GM12878 (cell line): Measurements from ENCODE around the gene HYCC2. TPM values are rescaled to one million over a fixed set of nuclear protein-coding genes. Genes with fewer than 3 reads are reported as not detected.

ENCODE experiments used
- ATAC-seq: fragments of 200-7000 bp; cut with Tn5 transposase; 3 replicates; pipeline ENCODE4 v1.9.1; 2020; ENCODE audit warnings: mild to moderate bottlenecking, moderate library complexity
- BruUV-seq: library from RNA; stranded (reverse); fragments of 400-500 nt; replicated peaks from 2 replicates; lab custom pipeline; 2021; lab: Mats Ljungman, UMichigan
- CTCF ChIA-PET: fragments of 300-600 bp; sonication (Branson Sonifier 250); formaldehyde crosslinking; extraction: SDS; loops from one replicate; lab custom pipeline; 2021; ENCODE audit warnings: inconsistent platforms; lab: Yijun Ruan, JAX
- POLR2A ChIA-PET: fragments of 350-600 bp; formaldehyde crosslinking; extraction: SDS; loops from one replicate; lab custom pipeline; 2021; ENCODE audit warnings: inconsistent platforms; lab: Charles Lee
- RAD21 ChIA-PET: fragments of 300-600 bp; sonication (Branson Sonifier 250); formaldehyde crosslinking; loops from one replicate; lab custom pipeline; 2023; ENCODE audit warnings: antibody characterized with exemption; ENCODE audit not compliant: unreplicated experiment; lab: Charles Lee
- SMC1A ChIA-PET: fragments of 300-600 bp; sonication (Branson Sonifier 250); formaldehyde crosslinking; loops from one replicate; lab custom pipeline; 2023; ENCODE audit not compliant: unreplicated experiment, uncharacterized antibody; lab: Charles Lee
- DNase-seq: peaks from one replicate; pipeline ENCODE4 v3.0.0-alpha.2; 2011; ENCODE audit warnings: low read depth, low spot score
- FAIRE-seq: peaks from 3 replicates; lab custom pipeline; 2011; peaks lifted over from hg19 to GRCh38; lab: Jason Lieb, UNC
- H2AFZ ChIP-seq: 2 replicates; pipeline ENCODE4 v1.6.0; 2011; ENCODE audit warnings: low read depth, low read length, control low read depth; ENCODE audit not compliant: control insufficient read depth
- H3K27ac ChIP-seq: 2 replicates; pipeline ENCODE4 v1.5.1; 2011; ENCODE audit warnings: control low read depth; ENCODE audit not compliant: control insufficient read depth, insufficient read depth
- H3K27me3 ChIP-seq, 2 experiments: replicated peaks in 1 of 2; 2 replicates each; pipeline versions ENCODE4 v1.6.0 to v1.6.1; 2011; ENCODE audit warnings: low read length in 1 of 2; ENCODE audit not compliant: control insufficient read depth in 2 of 2, insufficient read depth in 2 of 2
- H3K36me3 ChIP-seq, 2 experiments: 2 replicates each; pipeline ENCODE4 v1.5.1; 2011; ENCODE audit warnings: low read length in 1 of 2; ENCODE audit not compliant: control insufficient read depth in 2 of 2, insufficient read depth in 2 of 2
- H3K4me1 ChIP-seq: 2 replicates; pipeline ENCODE4 v1.6.1; 2011; ENCODE audit warnings: mild to moderate bottlenecking, low read length, moderate library complexity, mixed read lengths; ENCODE audit not compliant: control insufficient read depth, insufficient read depth
- H3K4me2 ChIP-seq: 2 replicates; pipeline ENCODE4 v1.6.0; 2011; ENCODE audit warnings: control low read depth; ENCODE audit not compliant: control insufficient read depth, insufficient read depth
- H3K4me3 ChIP-seq: fragments of 200-600 bp; sonication (generic); 2 replicates; pipeline ENCODE4 v1.5.1; 2016
- H3K79me2 ChIP-seq: 2 replicates; pipeline ENCODE4 v1.6.0; 2011; ENCODE audit warnings: low read length; ENCODE audit not compliant: control insufficient read depth, insufficient read depth
- H3K9ac ChIP-seq: 2 replicates; pipeline ENCODE4 v1.8.0; 2011; ENCODE audit warnings: low read length, control low read depth, mixed read lengths; ENCODE audit not compliant: control insufficient read depth, insufficient read depth
- H3K9me3 ChIP-seq: replicated peaks from 3 replicates; pipeline ENCODE4 v1.5.1; 2011; ENCODE audit warnings: mild to moderate bottlenecking, low read length; ENCODE audit not compliant: control insufficient read depth, insufficient read depth
- H4K20me1 ChIP-seq: 2 replicates; pipeline ENCODE4 v1.6.0; 2011; ENCODE audit not compliant: control insufficient read depth, insufficient read depth
- CHD1 ChIP-seq: IDR thresholded peaks from 2 replicates; pipeline ENCODE4 v1.6.1; 2012; ENCODE audit warnings: low read depth, low read length, improper control_type of control experiment
- CUX1 ChIP-seq: IDR thresholded peaks from 2 replicates; pipeline ENCODE4 v1.6.1; 2012; ENCODE audit warnings: improper control_type of control experiment, low read depth, low read length; ENCODE audit not compliant: insufficient replicate concordance
- DPF2 ChIP-seq: fragments of 450-650 bp; IDR thresholded peaks from 2 replicates; pipeline ENCODE4 v1.6.1; 2017; ENCODE audit warnings: mild to moderate bottlenecking
- RCOR1 ChIP-seq: conservative IDR thresholded peaks from 2 replicates; pipeline ENCODE4 v1.6.1; 2012; ENCODE audit warnings: low read depth, low read length, improper control_type of control experiment
- SPI1 ChIP-seq: IDR thresholded peaks from 2 replicates; pipeline ENCODE4 v1.6.1; 2011; ENCODE audit warnings: low read depth, mild to moderate bottlenecking, low read length, moderate library complexity, borderline replicate concordance; ENCODE audit not compliant: insufficient read depth
- TARDBP ChIP-seq: IDR thresholded peaks from 2 replicates; pipeline ENCODE4 v1.6.1; 2016; ENCODE audit warnings: borderline replicate concordance
- YBX1 ChIP-seq: fragments of 450-650 bp; IDR thresholded peaks from 2 replicates; pipeline ENCODE4 v1.6.1; 2016; ENCODE audit warnings: antibody characterized with exemption
- ZBTB4 ChIP-seq: fragments of 450-650 bp; formaldehyde crosslinking; IDR thresholded peaks from 2 replicates; pipeline ENCODE4 v1.4.0; 2022; ENCODE audit warnings: mild to moderate bottlenecking, moderate library complexity
- ZNF592 ChIP-seq: fragments of 450-650 bp; IDR thresholded peaks from 2 replicates; pipeline ENCODE4 v1.6.1; 2017; ENCODE audit warnings: mild to moderate bottlenecking, moderate library complexity
- WGBS: methylation state at CpG from one replicate; pipeline ENCODE4 v1.1.6; 2016; ENCODE audit warnings: low lambda C conversion rate; ENCODE audit not compliant: insufficient replicate concordance, insufficient coverage; ENCODE audit errors: missing lambda C conversion rate; 5-methylcytosine and 5-hydroxymethylcytosine counted together
- in situ Hi-C: fragments of 300-500 bp; cut with MboI; formaldehyde crosslinking; loops from 9 replicates; pipeline ENCODE4 v1.14.3; 2018; ENCODE audit warnings: mixed read lengths
- intact Hi-C: fragments of 100-400 bp; cut with micrococcal nuclease; formaldehyde crosslinking; loops from one replicate; pipeline ENCODE4 v1.14.2; 2022; ENCODE audit not compliant: unreplicated experiment
- polyA plus RNA-seq, 11 experiments: library from polyadenylated mRNA; depleted of rRNA in 4 of 11; unstranded in 6 of 11; stranded (reverse) in 5 of 11; fragments of >200 nt; fragmentation: Nextera tagmentation in 4 of 11; fragmentation: Illumina TruSeq in 1 of 11; extraction: Ambion mirVana in 4 of 11; extraction: Trizol in 1 of 11; gene quantifications; 1 replicate in 1 of 11; 2 replicates in 10 of 11; pipeline versions ENCODE4 v1.2.1 to v1.2.3, GENCODE V29; 2011 to 2016; ENCODE audit warnings: inconsistent platforms in 2 of 11, missing spikeins in 2 of 11, low read depth in 1 of 11
- total RNA-seq, 4 experiments: library from RNA; depleted of rRNA in 3 of 4; stranded (reverse); fragments of >200 nt in 3 of 4; fragmentation: Illumina TruSeq in 1 of 4; extraction: Trizol in 1 of 4; gene quantifications; 2 replicates each; pipeline versions ENCODE4 v1.2.1 to v1.2.3, GENCODE V29; 2013 to 2021

Gene HYCC2
- total and polyA plus RNA-seq, 10 of the 15 experiments (the other 5 are each of a cell fraction or from before 2014, with no cell fraction given), result 3.4 to 17.4 (median 8.0) TPM

GRCh38 chr2:201074996-201075395, 3.5 kb upstream of the HYCC2 start:
- no peak for ATAC-seq
- intact Hi-C loops, result loop anchor here (5.0 to 10.0 kb wide), 2 partner anchors 82 to 260 kb away; partner anchors contain the start of gene BZW1
- H3K36me3 ChIP-seq, result peaks cover 0 to under 1% of the 10 kb centered on the region in 2 experiments; a peak in 2 of 4 replicates
- no peaks in the 10 kb centered on the region for H3K27me3 ChIP-seq
- FAIRE-seq, result no peak
- ChIA-PET POLR2A (interaction anchor here (0.8 kb wide), 1 partner anchor 83 kb away, joined by 6 read pairs; no protein-coding TSS in a partner anchor), RAD21 (interaction anchor here (1.1 kb wide), 1 partner anchor 100 kb away, joined by 3 read pairs; no protein-coding TSS in a partner anchor), CTCF (interaction anchor here (0.7 to 2.2 kb wide), 3 partner anchors 9 to 169 kb away, joined by 3 to 5 read pairs (median 3); no protein-coding TSS in a partner anchor), SMC1A (interaction anchor here (0.7 to 1.1 kb wide), 2 partner anchors 56 to 58 kb away, joined by 3 to 4 read pairs; no protein-coding TSS in a partner anchor)
- H3K4me3 ChIP-seq, result no peak overlapping the region
- peaks cover 23% of the 10 kb centered on the region for H3K4me1 ChIP-seq
- 95% methylated on average over 7 of the region's 7 CpGs for WGBS
- no peak overlapping the region for H3K9ac ChIP-seq
- DNase-seq, result no peak
- peak overlapping the region; percentile 19; the same call in 1 of the 2 replicates for H3K4me2 ChIP-seq
- no peak overlapping the region for H2AFZ ChIP-seq
- peaks cover 50% of the 10 kb centered on the region for H3K79me2 ChIP-seq
- no peak overlapping the region for H3K27ac ChIP-seq
- in situ Hi-C loops, result loop anchor here (5.0 kb wide), 2 partner anchors 102 to 168 kb away; no protein-coding TSS in a partner anchor
- H4K20me1 ChIP-seq, result no peaks in the 10 kb centered on the region
- no peaks in the 10 kb centered on the region for H3K9me3 ChIP-seq
- BruUV-seq, result no TSS peak
- TF ChIP-seq CUX1, result no peak
- no peak for TF ChIP-seq ZNF592
- no peak for TF ChIP-seq SPI1
- TF ChIP-seq CHD1, result no peak
- TF ChIP-seq ZBTB4 (CRISPR knock-in tag), result no peak
- no peak for TF ChIP-seq YBX1
- TF ChIP-seq TARDBP, result no peak
- TF ChIP-seq RCOR1, result no peak
- TF ChIP-seq DPF2, result no peak
